ENCODE data around the gene RAB11A.

DNA sequence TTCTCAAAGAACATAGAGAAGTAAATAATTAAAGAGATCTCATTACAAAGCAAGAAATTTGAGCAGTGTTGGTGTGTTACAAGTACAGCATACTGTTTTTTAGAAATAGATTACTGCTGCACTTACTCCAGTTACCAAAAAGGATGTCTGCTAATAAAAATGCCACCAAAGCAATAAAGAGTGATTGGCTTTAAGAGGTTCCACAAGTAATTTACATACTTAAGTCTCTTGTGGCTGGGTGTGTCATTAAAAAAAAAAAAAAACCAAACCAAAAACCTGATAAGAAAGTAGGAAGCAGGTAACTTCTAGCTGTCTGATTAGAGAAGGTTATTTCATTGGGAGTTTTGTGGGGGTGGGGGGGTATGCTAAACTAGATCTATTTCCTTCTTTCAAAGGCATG, 15.2 kb downstream of the RAB11A start:
- TF ChIP-seq, protein P1, sequence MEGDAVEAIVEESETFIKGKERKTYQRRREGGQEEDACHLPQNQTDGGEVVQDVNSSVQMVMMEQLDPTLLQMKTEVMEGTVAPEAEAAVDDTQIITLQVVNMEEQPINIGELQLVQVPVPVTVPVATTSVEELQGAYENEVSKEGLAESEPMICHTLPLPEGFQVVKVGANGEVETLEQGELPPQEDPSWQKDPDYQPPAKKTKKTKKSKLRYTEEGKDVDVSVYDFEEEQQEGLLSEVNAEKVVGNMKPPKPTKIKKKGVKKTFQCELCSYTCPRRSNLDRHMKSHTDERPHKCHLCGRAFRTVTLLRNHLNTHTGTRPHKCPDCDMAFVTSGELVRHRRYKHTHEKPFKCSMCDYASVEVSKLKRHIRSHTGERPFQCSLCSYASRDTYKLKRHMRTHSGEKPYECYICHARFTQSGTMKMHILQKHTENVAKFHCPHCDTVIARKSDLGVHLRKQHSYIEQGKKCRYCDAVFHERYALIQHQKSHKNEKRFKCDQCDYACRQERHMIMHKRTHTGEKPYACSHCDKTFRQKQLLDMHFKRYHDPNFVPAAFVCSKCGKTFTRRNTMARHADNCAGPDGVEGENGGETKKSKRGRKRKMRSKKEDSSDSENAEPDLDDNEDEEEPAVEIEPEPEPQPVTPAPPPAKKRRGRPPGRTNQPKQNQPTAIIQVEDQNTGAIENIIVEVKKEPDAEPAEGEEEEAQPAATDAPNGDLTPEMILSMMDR (IDR thresholded peaks at IDR 0.05), result no peak
- TF ChIP-seq POLR2AphosphoS5 (IDR thresholded peaks at IDR 0.05; ENCODE audit: low read depth, low read length), result no peak

Measured in Panc1 (cell line).